ENCODE measurements around the gene RTN1.

- TF ChIP-seq POLR2AphosphoS5 (IDR thresholded peaks at IDR 0.05): no peak
- TF ChIP-seq EP300 (IDR thresholded peaks at IDR 0.05): no peak
- peak in 3 of 7 experiments; percentile 10 to 33 (median 16) for TF ChIP-seq CTCF (IDR thresholded peaks at IDR 0.05)
Measured at GRCh38 chr14:59918824-59919569, 48.4 kb upstream of the RTN1 start.
